CD8-positive, alpha-beta memory T cell (primary cell): ENCODE data around the gene BORCS8. TPM values are rescaled to one million over a fixed set of nuclear protein-coding genes. Genes with fewer than 3 reads are reported as not detected.

Experiments
- CTCF ChIA-PET: fragments of 350-600 bp; sonication (Branson Sonifier 250); formaldehyde crosslinking; loops from one replicate; lab custom pipeline; 2021; ENCODE audit warnings: antibody characterized with exemption; lab: Charles Lee
- POLR2A ChIA-PET: fragments of 350-600 bp; sonication (Branson Sonifier 250); formaldehyde crosslinking; loops from one replicate; lab custom pipeline; 2021; ENCODE audit warnings: antibody characterized with exemption; lab: Charles Lee
- DNase-seq, 5 donors: peaks; one replicate each; pipeline versions ENCODE4 v3.0.0 to v3.0.0-alpha.2; 2020 to 2022; ENCODE audit warnings: mixed read lengths in 1 of 5
- H3K27ac ChIP-seq: one replicate; pipeline ENCODE4 v1.7.0; 2013; ENCODE audit warnings: low read depth, mild to moderate bottlenecking, low read length, moderate library complexity
- H3K27me3 ChIP-seq: 2 replicates; pipeline ENCODE4 v1.7.0; 2013; ENCODE audit warnings: low read length, mild to moderate bottlenecking; ENCODE audit not compliant: insufficient read depth, poor library complexity, severe bottlenecking
- H3K36me3 ChIP-seq: 2 replicates; pipeline ENCODE4 v1.7.0; 2013; ENCODE audit warnings: mild to moderate bottlenecking, low read length, moderate library complexity; ENCODE audit not compliant: insufficient read depth
- H3K4me1 ChIP-seq: 2 replicates; pipeline ENCODE4 v1.7.0; 2013; ENCODE audit warnings: mild to moderate bottlenecking, low read length, moderate library complexity; ENCODE audit not compliant: insufficient read depth
- H3K4me3 ChIP-seq: 2 replicates; pipeline ENCODE4 v1.7.0; 2013; ENCODE audit warnings: mild to moderate bottlenecking, low read length
- H3K9me3 ChIP-seq: 2 replicates; pipeline ENCODE4 v1.7.0; 2013; ENCODE audit warnings: mild to moderate bottlenecking, low read length
- H3K27ac Mint-ChIP-seq, 8 donors: one replicate each; pipeline ENCODE4 v1.8.0; 2020 to 2021; ENCODE audit warnings: mixed read lengths in 8 of 8, mild to moderate bottlenecking in 6 of 8, inconsistent platforms in 3 of 8, moderate library complexity in 3 of 8
- H3K27me3 Mint-ChIP-seq, 2 donors: one replicate each; pipeline ENCODE4 v1.8.0; 2020 to 2021; ENCODE audit warnings: mixed read lengths in 2 of 2, mild to moderate bottlenecking in 1 of 2, moderate library complexity in 1 of 2
- H3K36me3 Mint-ChIP-seq, 3 donors: one replicate each; pipeline ENCODE4 v1.8.0; 2020 to 2021; ENCODE audit warnings: mixed read lengths in 3 of 3, inconsistent platforms in 1 of 3, mild to moderate bottlenecking in 1 of 3
- H3K4me1 Mint-ChIP-seq, 3 donors: one replicate each; pipeline ENCODE4 v1.8.0; 2020 to 2021; ENCODE audit warnings: mixed read lengths in 3 of 3, inconsistent platforms in 1 of 3, mild to moderate bottlenecking in 1 of 3
- H3K4me3 Mint-ChIP-seq, 7 donors: one replicate each; pipeline ENCODE4 v1.8.0; 2020 to 2021; ENCODE audit warnings: mixed read lengths in 7 of 7, mild to moderate bottlenecking in 6 of 7, moderate library complexity in 4 of 7, inconsistent platforms in 2 of 7
- H3K9me3 Mint-ChIP-seq, 5 donors: one replicate each; pipeline ENCODE4 v1.8.0; 2020 to 2022; ENCODE audit warnings: mixed read lengths in 5 of 5, mild to moderate bottlenecking in 3 of 5, moderate library complexity in 2 of 5, inconsistent platforms in 1 of 5
- polyA plus RNA-seq: library from polyadenylated mRNA; unstranded; fragments of 300-500 nt; fragmentation: Illumina TruSeq; gene quantifications from one replicate; pipeline ENCODE4 v1.2.3, GENCODE V29; 2021
- total RNA-seq, 2 experiments: library from RNA; stranded (reverse); gene quantifications; one replicate each; pipeline ENCODE4 v1.2.3, GENCODE V29; 2021

The BORCS8 gene
- total and polyA plus RNA-seq, 3 experiments from 2014 or later = 18.7 to 40.1 (median 37.3) TPM

DNA sequence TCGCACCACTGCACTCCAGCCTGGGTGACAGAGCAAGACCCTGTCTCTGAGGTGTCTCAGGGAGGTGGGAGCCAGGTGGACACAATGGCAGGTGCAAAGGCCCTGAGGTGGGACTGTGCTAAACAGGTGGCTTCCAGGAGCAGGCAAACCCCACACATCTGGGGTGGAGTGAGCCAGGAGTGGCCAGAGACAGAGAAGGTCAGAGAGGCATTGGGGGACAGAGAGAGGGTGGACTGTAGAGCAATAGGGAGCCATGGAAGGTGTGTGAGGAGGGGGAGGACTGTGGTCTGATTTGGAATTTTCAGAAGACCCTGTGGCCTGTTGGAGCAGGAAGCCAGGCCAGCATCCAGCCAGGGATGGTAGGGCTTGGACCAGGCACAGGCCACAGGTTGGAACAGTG lies 26.6 kb downstream of the BORCS8 start:
- ChIA-PET CTCF (no interaction called here), POLR2A (no interaction called here)
- H3K9me3 Mint-ChIP-seq = no peaks in the 10 kb centered on the region
- Histone ChIP-seq H3K4me3 (no peak overlapping the region), H3K4me1 (peaks cover 6% of the 10 kb centered on the region), H3K9me3 (no peaks in the 10 kb centered on the region), H3K27me3 (no peaks in the 10 kb centered on the region), H3K27ac (no peak overlapping the region), H3K36me3 (no peaks in the 10 kb centered on the region)
- H3K4me3 Mint-ChIP-seq = no peak overlapping the region
- peaks cover 0 to 3% of the 10 kb centered on the region in 2 donors for H3K27me3 Mint-ChIP-seq
- peak overlapping the region in 1 of 8 donors; percentile 47 for H3K27ac Mint-ChIP-seq
- DNase-seq = no peak
- H3K4me1 Mint-ChIP-seq = peaks cover 7 to 13% (median 9%) of the 10 kb centered on the region in 3 donors
- H3K36me3 Mint-ChIP-seq = peaks cover 0 to 3% (median 3%) of the 10 kb centered on the region in 3 donors

DNA sequence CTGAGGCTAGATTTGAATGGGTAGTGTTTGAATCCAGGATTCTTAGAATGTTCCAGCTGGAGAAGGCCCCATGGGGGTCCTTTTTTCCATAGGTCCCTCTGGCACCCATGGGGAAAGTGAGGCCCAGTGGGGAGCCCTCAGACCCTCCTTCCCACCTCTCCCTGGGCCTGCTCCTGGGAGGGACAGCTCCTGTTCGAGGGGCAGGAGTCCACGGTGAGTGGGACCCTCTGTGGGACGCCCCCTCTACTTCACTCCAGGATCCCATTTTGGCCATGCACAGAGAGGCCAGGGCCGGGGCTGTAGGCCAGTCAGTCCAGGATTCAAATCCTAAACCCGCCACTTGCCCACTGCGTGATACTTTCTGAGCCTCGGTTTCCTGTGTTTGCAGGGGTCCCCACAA lies 29.5 kb downstream of the BORCS8 start:
- Histone ChIP-seq H3K27me3 (no peaks in the 10 kb centered on the region), H3K27ac (no peak overlapping the region), H3K9me3 (no peaks in the 10 kb centered on the region), H3K4me3 (no peak overlapping the region), H3K36me3 (no peaks in the 10 kb centered on the region), H3K4me1 (no peaks in the 10 kb centered on the region)
- H3K27ac Mint-ChIP-seq = no peak overlapping the region
- ChIA-PET CTCF (no interaction called here), POLR2A (no interaction called here)
- peaks cover 0 to 6% (median 3%) of the 10 kb centered on the region in 3 donors for H3K36me3 Mint-ChIP-seq
- no peak overlapping the region for H3K4me3 Mint-ChIP-seq
- peaks cover 0 to 1% of the 10 kb centered on the region in 2 donors for H3K27me3 Mint-ChIP-seq
- no peaks in the 10 kb centered on the region for H3K9me3 Mint-ChIP-seq
- H3K4me1 Mint-ChIP-seq = peaks cover 0 to 4% (median 2%) of the 10 kb centered on the region in 3 donors
- DNase-seq = no peak

DNA sequence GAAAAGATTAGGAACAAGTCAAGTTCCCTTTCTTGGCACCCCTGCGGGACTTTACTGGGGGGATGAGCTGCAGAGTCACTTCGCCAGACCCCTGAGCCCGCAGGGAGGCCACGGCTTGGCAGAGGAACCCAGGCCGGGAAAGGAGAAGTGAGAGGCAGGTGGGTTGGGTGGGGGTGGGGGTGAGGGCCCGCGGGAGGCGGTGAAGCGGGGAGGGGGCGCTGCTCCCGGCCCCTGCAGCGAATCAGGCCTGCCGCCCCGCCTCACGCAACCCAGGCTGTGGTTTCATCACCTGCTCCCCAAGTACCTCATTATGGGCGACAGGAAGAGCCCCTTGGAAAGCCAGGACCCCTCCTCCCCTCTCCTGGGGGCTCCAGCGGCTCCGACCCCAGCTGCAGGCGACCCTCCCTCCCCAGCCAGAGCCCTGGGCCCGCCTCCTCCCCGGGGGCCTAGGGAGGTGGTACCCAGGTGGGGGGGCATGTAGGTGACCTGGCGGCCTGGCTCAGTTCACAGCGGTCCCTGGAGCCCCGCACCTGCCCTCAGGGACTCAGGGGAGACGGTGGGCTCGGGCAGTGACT lies 31.4 kb downstream of the BORCS8 start:
- no peak overlapping the region for H3K4me3 ChIP-seq
- H3K36me3 ChIP-seq = no peaks in the 10 kb centered on the region
- no peaks in the 10 kb centered on the region for H3K9me3 ChIP-seq
- Mint-ChIP-seq H3K36me3 (peaks cover 5 to 20% (median 10%) of the 10 kb centered on the region in 3 donors), H3K4me1 (peaks cover 0 to 4% (median 2%) of the 10 kb centered on the region in 3 donors), H3K4me3 (no peak overlapping the region), H3K9me3 (no peaks in the 10 kb centered on the region), H3K27me3 (peaks cover 0 to 1% of the 10 kb centered on the region in 2 donors), H3K27ac (no peak overlapping the region)
- H3K27ac ChIP-seq = no peak overlapping the region
- POLR2A ChIA-PET = no interaction called here
- CTCF ChIA-PET = no interaction called here
- H3K27me3 ChIP-seq = no peaks in the 10 kb centered on the region
- H3K4me1 ChIP-seq = no peaks in the 10 kb centered on the region
- DNase-seq = no peak

DNA sequence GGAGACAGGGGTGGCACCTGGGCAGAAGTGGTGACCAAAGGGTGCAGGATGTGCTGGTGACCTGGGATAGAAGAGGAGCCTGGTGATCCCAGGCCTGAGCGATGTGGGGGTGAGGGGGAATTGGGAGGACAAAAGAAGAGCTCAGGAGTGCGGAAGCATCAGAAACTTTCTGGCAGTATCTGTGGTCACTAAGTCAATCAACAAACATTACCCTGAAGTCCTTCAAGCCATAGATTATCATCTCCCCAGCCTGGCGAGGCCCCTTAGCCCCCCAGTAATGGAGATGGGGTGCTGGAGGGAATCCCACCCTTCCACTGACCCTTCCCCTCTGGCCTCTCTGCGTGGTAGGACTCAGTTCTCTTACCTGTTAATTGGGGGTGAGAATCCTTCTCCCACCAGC lies 32.4 kb downstream of the BORCS8 start:
- Histone ChIP-seq H3K27ac (no peak overlapping the region), H3K27me3 (no peaks in the 10 kb centered on the region), H3K4me1 (no peaks in the 10 kb centered on the region), H3K4me3 (no peak overlapping the region), H3K9me3 (no peaks in the 10 kb centered on the region), H3K36me3 (no peaks in the 10 kb centered on the region)
- Mint-ChIP-seq H3K27me3 (peaks cover 0 to 1% of the 10 kb centered on the region in 2 donors), H3K4me3 (peak overlapping the region in 1 of 7 donors; percentile 48), H3K36me3 (peaks cover 9 to 25% (median 13%) of the 10 kb centered on the region in 3 donors), H3K9me3 (no peaks in the 10 kb centered on the region), H3K4me1 (peaks cover 0 to 4% (median 2%) of the 10 kb centered on the region in 3 donors), H3K27ac (no peak overlapping the region)
- ChIA-PET CTCF (interaction anchor here (1.0 kb wide), 1 partner anchor 18 kb away, joined by 3 read pairs; no protein-coding TSS in a partner anchor), POLR2A (interaction anchor here (0.6 kb wide), 1 partner anchor 19 kb away, joined by 3 read pairs; no protein-coding TSS in a partner anchor)
- no peak for DNase-seq

DNA sequence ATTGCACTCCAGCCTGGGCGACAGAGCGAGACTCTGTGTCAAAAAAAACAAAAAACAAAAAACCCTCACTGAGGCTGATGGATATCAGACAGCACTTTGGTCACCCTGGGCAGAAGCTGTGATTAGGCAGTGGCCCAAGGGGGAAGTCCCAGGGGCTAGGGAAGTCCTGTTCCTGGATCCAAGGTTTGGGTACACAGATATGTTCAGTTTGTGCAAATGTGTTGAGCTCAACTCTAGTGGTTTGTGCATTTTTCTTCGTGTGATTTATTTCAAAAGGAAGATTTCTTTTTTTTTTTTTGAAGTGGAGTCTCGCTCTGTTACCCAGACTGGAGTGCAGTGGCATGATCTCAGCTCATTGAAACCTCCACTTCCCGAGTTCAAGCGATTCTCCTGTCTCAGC lies 34.1 kb downstream of the BORCS8 start:
- H3K9me3 ChIP-seq = no peaks in the 10 kb centered on the region
- POLR2A ChIA-PET = interaction anchor here (0.6 kb wide), 1 partner anchor 46 kb away, joined by 9 read pairs; the partner anchor contains the start of gene NR2C2AP
- H3K4me1 ChIP-seq = no peaks in the 10 kb centered on the region
- Mint-ChIP-seq H3K36me3 (peaks cover 9 to 25% (median 13%) of the 10 kb centered on the region in 3 donors), H3K9me3 (no peaks in the 10 kb centered on the region), H3K4me3 (no peak overlapping the region), H3K27me3 (peaks cover 0 to under 1% of the 10 kb centered on the region in 2 donors), H3K27ac (no peak overlapping the region), H3K4me1 (peaks cover 0 to 4% (median 2%) of the 10 kb centered on the region in 3 donors)
- CTCF ChIA-PET = interaction anchor here (0.7 to 2.2 kb wide), 2 partner anchors 16 to 19 kb away, joined by 3 to 8 read pairs; no protein-coding TSS in a partner anchor
- H3K27ac ChIP-seq = no peak overlapping the region
- no peaks in the 10 kb centered on the region for H3K27me3 ChIP-seq
- no peaks in the 10 kb centered on the region for H3K36me3 ChIP-seq
- H3K4me3 ChIP-seq = no peak overlapping the region
- no peak for DNase-seq

DNA sequence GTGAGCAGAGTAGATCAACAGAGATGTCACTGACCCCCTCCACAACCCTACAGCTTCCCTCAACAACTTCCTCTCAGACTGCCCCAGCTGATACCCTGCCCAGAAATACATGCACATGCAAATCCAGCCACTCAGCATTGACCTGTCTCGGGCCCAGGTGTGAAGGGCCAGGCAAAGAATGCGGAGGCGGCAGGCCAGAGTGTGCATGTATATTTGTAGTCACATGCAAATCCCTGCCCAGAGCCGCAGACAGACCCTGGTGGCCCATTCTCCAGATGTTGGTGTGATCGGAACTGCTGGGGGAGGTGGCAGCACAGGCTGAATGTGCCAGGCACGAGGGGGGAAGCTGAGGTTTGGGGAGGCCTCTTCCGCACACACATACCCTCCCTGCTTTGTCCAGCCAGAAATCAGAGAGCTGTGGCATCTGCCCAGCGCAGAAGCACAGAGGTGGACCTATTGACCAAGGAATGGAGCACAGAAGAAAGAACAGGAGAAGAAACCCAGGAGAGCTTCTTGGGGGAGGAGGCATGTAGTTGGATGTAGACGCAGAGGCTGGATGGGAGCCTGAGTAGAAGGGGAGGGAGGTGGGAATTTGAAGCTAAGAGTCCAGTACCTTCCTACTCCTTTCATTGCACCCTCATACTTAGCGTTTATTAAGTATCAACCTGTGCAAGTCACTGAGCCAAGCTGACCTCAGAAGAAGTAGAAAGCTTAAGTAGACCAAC lies 36.3 kb downstream of the BORCS8 start:
- no peaks in the 10 kb centered on the region for H3K4me1 Mint-ChIP-seq
- Histone ChIP-seq H3K4me1 (no peaks in the 10 kb centered on the region), H3K27ac (no peak overlapping the region), H3K9me3 (no peaks in the 10 kb centered on the region), H3K36me3 (no peaks in the 10 kb centered on the region), H3K4me3 (no peak overlapping the region), H3K27me3 (no peaks in the 10 kb centered on the region)
- H3K27me3 Mint-ChIP-seq = no peaks in the 10 kb centered on the region
- CTCF ChIA-PET = interaction anchor here (1.5 to 2.2 kb wide), 4 partner anchors 9 to 101 kb away, joined by 3 to 13 read pairs (median 6); no protein-coding TSS in a partner anchor
- H3K36me3 Mint-ChIP-seq = peaks cover 9 to 23% (median 13%) of the 10 kb centered on the region in 3 donors
- no peaks in the 10 kb centered on the region for H3K9me3 Mint-ChIP-seq
- no peak overlapping the region for H3K4me3 Mint-ChIP-seq
- no peak for DNase-seq
- POLR2A ChIA-PET = no interaction called here
- peak overlapping the region in 1 of 8 donors; percentile 29 for H3K27ac Mint-ChIP-seq

DNA sequence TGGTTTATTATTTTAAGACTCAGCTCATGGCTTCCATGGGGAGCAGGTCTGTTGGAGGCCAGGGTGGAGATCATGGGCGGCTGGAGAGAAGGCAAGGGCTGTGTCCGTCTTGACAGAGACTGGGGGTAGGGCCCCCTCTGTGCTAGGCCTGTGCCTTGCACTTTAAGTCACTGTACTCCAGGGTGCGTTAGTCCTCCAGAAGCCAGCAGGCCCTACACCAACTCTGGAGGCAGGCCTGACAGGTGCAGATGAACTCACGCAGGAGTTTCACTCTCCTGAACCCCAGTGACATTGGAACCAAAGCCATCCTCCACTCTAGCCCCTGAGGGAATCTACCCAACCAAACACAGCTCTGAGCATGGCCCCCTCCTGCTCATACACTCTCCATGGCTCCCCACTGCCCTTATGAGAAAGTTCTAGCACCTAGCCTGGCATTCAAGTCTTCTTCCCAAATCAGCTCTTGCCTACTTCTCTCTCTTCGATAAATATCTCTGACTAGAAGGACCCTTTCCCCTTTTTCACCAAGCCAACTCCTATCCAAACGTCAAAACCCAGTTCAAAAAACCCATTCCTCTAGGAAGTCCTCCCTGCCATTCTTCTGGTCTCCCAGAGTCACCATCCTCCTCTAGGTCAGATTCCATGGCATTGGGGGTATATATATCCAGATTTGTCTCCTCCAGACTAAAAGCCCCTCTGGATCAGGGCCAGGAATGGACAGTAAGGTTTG lies 37.0 kb downstream of the BORCS8 start:
- H3K4me1 ChIP-seq = no peaks in the 10 kb centered on the region
- H3K4me1 Mint-ChIP-seq = no peaks in the 10 kb centered on the region
- H3K4me3 ChIP-seq = no peak overlapping the region
- peak overlapping the region in 1 of 8 donors; percentile 25 for H3K27ac Mint-ChIP-seq
- CTCF ChIA-PET = interaction anchor here (1.5 to 1.6 kb wide), 2 partner anchors 20 to 101 kb away, joined by 3 to 4 read pairs; no protein-coding TSS in a partner anchor
- H3K36me3 Mint-ChIP-seq = peaks cover 9 to 23% (median 13%) of the 10 kb centered on the region in 3 donors
- no peaks in the 10 kb centered on the region for H3K27me3 Mint-ChIP-seq
- H3K36me3 ChIP-seq = no peaks in the 10 kb centered on the region
- no peaks in the 10 kb centered on the region for H3K9me3 ChIP-seq
- H3K9me3 Mint-ChIP-seq = no peaks in the 10 kb centered on the region
- H3K27ac ChIP-seq = no peak overlapping the region
- H3K4me3 Mint-ChIP-seq = no peak overlapping the region
- H3K27me3 ChIP-seq = no peaks in the 10 kb centered on the region
- POLR2A ChIA-PET = no interaction called here
- no peak for DNase-seq
